Activated naive CD8-positive, alpha-beta T cell treated with anti-CD3 and anti-CD28 coated beads, Interleukin-2, amount 10 ng/mL, durations not matched to agents 7 days and 5 days (primary cell): Measurements from ENCODE around the gene CSN1S1. TPM values are rescaled to one million over a fixed set of nuclear protein-coding genes. Genes with fewer than 3 reads are reported as not detected.

ENCODE experiments used
- ATAC-seq: fragments of 150-1000 bp; cut with Tn5 transposase; one replicate; pipeline ENCODE4 v1.10.0; 2021; ENCODE audit warnings: low read depth, moderate library complexity
- POLR2A ChIA-PET: fragments of 350-600 bp; sonication (Branson Sonifier 250); formaldehyde crosslinking; loops from one replicate; lab custom pipeline; 2021; ENCODE audit warnings: antibody characterized with exemption; lab: Charles Lee
- DNase-seq: peaks from one replicate; pipeline ENCODE4 v3.0.0; 2021
- H3K27ac Mint-ChIP-seq: one replicate; pipeline ENCODE4 v1.8.0; 2022; ENCODE audit warnings: mild to moderate bottlenecking, mixed read lengths
- H3K27me3 Mint-ChIP-seq: one replicate; pipeline ENCODE4 v1.8.0; 2022; ENCODE audit warnings: mild to moderate bottlenecking, moderate library complexity, mixed read lengths
- H3K36me3 Mint-ChIP-seq: one replicate; pipeline ENCODE4 v1.8.0; 2021; ENCODE audit warnings: mild to moderate bottlenecking, mixed read lengths
- H3K4me1 Mint-ChIP-seq: one replicate; pipeline ENCODE4 v1.8.0; 2021; ENCODE audit warnings: mixed read lengths
- H3K4me3 Mint-ChIP-seq: one replicate; pipeline ENCODE4 v1.8.0; 2022; ENCODE audit warnings: mild to moderate bottlenecking, moderate library complexity, mixed read lengths
- H3K9me3 Mint-ChIP-seq: one replicate; pipeline ENCODE4 v1.8.0; 2021; ENCODE audit warnings: mixed read lengths
- total RNA-seq, 2 experiments: library from RNA; stranded (reverse); gene quantifications; one replicate each; pipeline ENCODE4 v1.2.3, GENCODE V29; 2021

CSN1S1 gene
- total RNA-seq, 2 experiments from 2014 or later = not detected

GRCh38 chr4:69936566-69936965 is 5.7 kb downstream of the CSN1S1 start:
- no peak overlapping the region for H3K27ac Mint-ChIP-seq
- no peaks in the 10 kb centered on the region for H3K36me3 Mint-ChIP-seq
- no peak for DNase-seq
- POLR2A ChIA-PET = no interaction called here
- H3K9me3 Mint-ChIP-seq = no peaks in the 10 kb centered on the region
- ATAC-seq = no peak
- no peaks in the 10 kb centered on the region for H3K27me3 Mint-ChIP-seq
- H3K4me3 Mint-ChIP-seq = no peak overlapping the region
- H3K4me1 Mint-ChIP-seq = no peaks in the 10 kb centered on the region

GRCh38 chr4:69951602-69952001 is 20.7 kb downstream of the CSN1S1 start:
- H3K27me3 Mint-ChIP-seq = no peaks in the 10 kb centered on the region
- H3K9me3 Mint-ChIP-seq = peaks cover 1% of the 10 kb centered on the region
- DNase-seq (no peak), ATAC-seq (no peak)
- H3K36me3 Mint-ChIP-seq = no peaks in the 10 kb centered on the region
- no peaks in the 10 kb centered on the region for H3K4me1 Mint-ChIP-seq
- H3K4me3 Mint-ChIP-seq = no peak overlapping the region
- POLR2A ChIA-PET = no interaction called here
- H3K27ac Mint-ChIP-seq = no peak overlapping the region

GRCh38 chr4:69957209-69957608 is 26.3 kb downstream of the CSN1S1 start:
- ATAC-seq (no peak), DNase-seq (no peak)
- Mint-ChIP-seq H3K27me3 (no peaks in the 10 kb centered on the region), H3K36me3 (no peaks in the 10 kb centered on the region), H3K9me3 (no peaks in the 10 kb centered on the region), H3K4me1 (no peaks in the 10 kb centered on the region), H3K27ac (no peak overlapping the region), H3K4me3 (no peak overlapping the region)
- POLR2A ChIA-PET = no interaction called here

- ATAC-seq = no peak
- POLR2A ChIA-PET = no interaction called here
- Mint-ChIP-seq H3K27me3 (no peaks in the 10 kb centered on the region), H3K4me1 (no peaks in the 10 kb centered on the region), H3K9me3 (no peaks in the 10 kb centered on the region), H3K4me3 (no peak within 1 kb of the TSS), H3K36me3 (no peaks in the 10 kb centered on the region), H3K27ac (no peak within 1 kb of the TSS)
- DNase-seq = no peak
Observed at GRCh38 chr4:69965628-69966027, 34.8 kb downstream of the CSN1S1 start, which contains the start of gene CSN2. Gene CSN2, minus strand, starts transcription at chr4:69965728. Its CDS starts 4,733 bp downstream, at chr4:69960995.

- POLR2A ChIA-PET = no interaction called here
- DNase-seq (no peak), ATAC-seq (no peak)
- Mint-ChIP-seq H3K4me3 (no peak overlapping the region), H3K27ac (no peak overlapping the region), H3K9me3 (no peaks in the 10 kb centered on the region), H3K36me3 (no peaks in the 10 kb centered on the region), H3K4me1 (no peaks in the 10 kb centered on the region), H3K27me3 (no peaks in the 10 kb centered on the region)
Observed at GRCh38 chr4:69970071-69970470, 39.2 kb downstream of the CSN1S1 start.

GRCh38 chr4:69974631-69975030 is 43.8 kb downstream of the CSN1S1 start:
- Mint-ChIP-seq H3K9me3 (no peaks in the 10 kb centered on the region), H3K4me1 (no peaks in the 10 kb centered on the region), H3K27me3 (no peaks in the 10 kb centered on the region), H3K4me3 (no peak overlapping the region), H3K36me3 (no peaks in the 10 kb centered on the region), H3K27ac (no peak overlapping the region)
- POLR2A ChIA-PET = no interaction called here
- DNase-seq (no peak), ATAC-seq (no peak)

- no peaks in the 10 kb centered on the region for H3K36me3 Mint-ChIP-seq
- POLR2A ChIA-PET = no interaction called here
- no peak overlapping the region for H3K27ac Mint-ChIP-seq
- DNase-seq (no peak), ATAC-seq (no peak)
- H3K4me1 Mint-ChIP-seq = no peaks in the 10 kb centered on the region
- H3K9me3 Mint-ChIP-seq = no peaks in the 10 kb centered on the region
- no peak overlapping the region for H3K4me3 Mint-ChIP-seq
- no peaks in the 10 kb centered on the region for H3K27me3 Mint-ChIP-seq
Observed at GRCh38 chr4:69977582-69977981, 46.7 kb downstream of the CSN1S1 start.

- Mint-ChIP-seq H3K9me3 (no peaks in the 10 kb centered on the region), H3K4me3 (no peak overlapping the region), H3K36me3 (no peaks in the 10 kb centered on the region), H3K27ac (no peak overlapping the region), H3K27me3 (no peaks in the 10 kb centered on the region), H3K4me1 (no peaks in the 10 kb centered on the region)
- ATAC-seq (no peak), DNase-seq (no peak)
- POLR2A ChIA-PET = no interaction called here
Observed at GRCh38 chr4:69984030-69984443, 53.2 kb downstream of the CSN1S1 start.

GRCh38 chr4:69986663-69987062 is 55.8 kb downstream of the CSN1S1 start:
- H3K27ac Mint-ChIP-seq = no peak overlapping the region
- H3K9me3 Mint-ChIP-seq = no peaks in the 10 kb centered on the region
- POLR2A ChIA-PET = no interaction called here
- H3K36me3 Mint-ChIP-seq = no peaks in the 10 kb centered on the region
- H3K4me3 Mint-ChIP-seq = no peak overlapping the region
- no peaks in the 10 kb centered on the region for H3K4me1 Mint-ChIP-seq
- ATAC-seq = no peak
- no peaks in the 10 kb centered on the region for H3K27me3 Mint-ChIP-seq
- DNase-seq = no peak

GRCh38 chr4:69991016-69991415 is 60.1 kb downstream of the CSN1S1 start:
- no peaks in the 10 kb centered on the region for H3K4me1 Mint-ChIP-seq

GRCh38 chr4:69994782-69995181 is 63.9 kb downstream of the CSN1S1 start:
- no peak overlapping the region for H3K4me3 Mint-ChIP-seq
- no peak for DNase-seq
- no peak for ATAC-seq
- POLR2A ChIA-PET = no interaction called here
- no peaks in the 10 kb centered on the region for H3K9me3 Mint-ChIP-seq
- no peaks in the 10 kb centered on the region for H3K4me1 Mint-ChIP-seq
- no peaks in the 10 kb centered on the region for H3K36me3 Mint-ChIP-seq
- no peak overlapping the region for H3K27ac Mint-ChIP-seq
- H3K27me3 Mint-ChIP-seq = no peaks in the 10 kb centered on the region

More at GRCh38 chr4:69991016-69991415, 60.1 kb downstream of the CSN1S1 start:
- Mint-ChIP-seq H3K9me3 (no peaks in the 10 kb centered on the region), H3K27ac (no peak overlapping the region), H3K36me3 (no peaks in the 10 kb centered on the region), H3K27me3 (no peaks in the 10 kb centered on the region), H3K4me3 (no peak overlapping the region)
- DNase-seq (no peak), ATAC-seq (no peak)
- POLR2A ChIA-PET = no interaction called here

GRCh38 chr4:69995526-69996016 is 64.7 kb downstream of the CSN1S1 start, which contains the start of gene STATH:
Gene STATH, plus strand, starts transcription at chr4:69995966. Its CDS starts 2,472 bp downstream, at chr4:69998438.
- Mint-ChIP-seq H3K9me3 (no peaks in the 10 kb centered on the region), H3K4me1 (no peaks in the 10 kb centered on the region), H3K4me3 (no peak within 1 kb of the TSS), H3K27me3 (no peaks in the 10 kb centered on the region), H3K36me3 (no peaks in the 10 kb centered on the region), H3K27ac (no peak within 1 kb of the TSS)
- DNase-seq (no peak), ATAC-seq (no peak)
- POLR2A ChIA-PET = no interaction called here
